Measurements from ENCODE around the gene DOCK3.
"Not testable (repeated sequence)": the region's sequence is repeated elsewhere in the genome, so short reads cannot be mapped to it uniquely, and the experiment has no call there.

GRCh38 chr3:50922071-50922470, 247.3 kb downstream of the DOCK3 start:
- TF ChIP-seq POLR2AphosphoS5 (IDR thresholded peaks at IDR 0.05; ENCODE audit: insufficient read depth, low read depth, low read length); CTCF (IDR thresholded peaks at IDR 0.05; ENCODE audit: extremely low read depth in 1 of 2, insufficient read depth in 1 of 2, low read depth in 1 of 2, low read length in 2 of 2); POLR2A (IDR thresholded peaks at IDR 0.05; ENCODE audit: low read depth, low read length): not testable (repeated sequence)

Measured in endothelial cell of umbilical vein (primary cell).